T-helper 2 cell treated with Interferon-gamma antibody and Interleukin-4, amounts not matched to agents 5 μg/mL and 100 μg/mL, for 36 hours (primary cell): ENCODE data around the gene ORC4.

Experiments used
- DNase-seq: peaks from one replicate; pipeline ENCODE4 v3.0.0; 2021; ENCODE audit warnings: low spot score
- H3K27ac Mint-ChIP-seq: one replicate; pipeline ENCODE4 v1.8.0; 2021; ENCODE audit warnings: mild to moderate bottlenecking, mixed read lengths
- H3K27me3 Mint-ChIP-seq: one replicate; pipeline ENCODE4 v1.8.0; 2021; ENCODE audit warnings: low read depth, mixed read lengths
- H3K36me3 Mint-ChIP-seq: one replicate; pipeline ENCODE4 v1.8.0; 2021; ENCODE audit warnings: low read depth, mixed read lengths
- H3K4me1 Mint-ChIP-seq: one replicate; pipeline ENCODE4 v1.8.0; 2021; ENCODE audit warnings: low read depth, mixed read lengths
- H3K4me3 Mint-ChIP-seq: one replicate; pipeline ENCODE4 v1.8.0; 2022; ENCODE audit warnings: mild to moderate bottlenecking, moderate library complexity, mixed read lengths
- H3K9me3 Mint-ChIP-seq: one replicate; pipeline ENCODE4 v1.8.0; 2021; ENCODE audit warnings: mixed read lengths

Gene ORC4

GRCh38 chr2:147937744-147938349 is 82.7 kb downstream of the ORC4 start:
- H3K36me3 Mint-ChIP-seq = peaks cover 12% of the 10 kb centered on the region
- H3K27me3 Mint-ChIP-seq = no peaks in the 10 kb centered on the region
- no peak for DNase-seq
- H3K4me3 Mint-ChIP-seq = no peak overlapping the region
- H3K9me3 Mint-ChIP-seq = no peaks in the 10 kb centered on the region
- H3K4me1 Mint-ChIP-seq = no peaks in the 10 kb centered on the region
- H3K27ac Mint-ChIP-seq = no peak overlapping the region

- peaks cover 12% of the 10 kb centered on the region for H3K36me3 Mint-ChIP-seq
- no peak overlapping the region for H3K4me3 Mint-ChIP-seq
- H3K27ac Mint-ChIP-seq = no peak overlapping the region
- H3K9me3 Mint-ChIP-seq = no peaks in the 10 kb centered on the region
- DNase-seq = no peak
- no peaks in the 10 kb centered on the region for H3K4me1 Mint-ChIP-seq
- no peaks in the 10 kb centered on the region for H3K27me3 Mint-ChIP-seq
Observed at GRCh38 chr2:147934881-147935620, 85.5 kb downstream of the ORC4 start.

- Mint-ChIP-seq H3K27ac (no peak overlapping the region), H3K4me3 (no peak overlapping the region), H3K36me3 (peaks cover 12% of the 10 kb centered on the region), H3K9me3 (no peaks in the 10 kb centered on the region), H3K27me3 (no peaks in the 10 kb centered on the region), H3K4me1 (no peaks in the 10 kb centered on the region)
- DNase-seq = no peak
Observed at GRCh38 chr2:147933931-147934330, 86.6 kb downstream of the ORC4 start.

GRCh38 chr2:147927053-147927588 is 93.4 kb downstream of the ORC4 start:
- Mint-ChIP-seq H3K36me3 (peaks cover 3% of the 10 kb centered on the region), H3K4me3 (no peak overlapping the region), H3K4me1 (no peaks in the 10 kb centered on the region), H3K9me3 (no peaks in the 10 kb centered on the region), H3K27ac (no peak overlapping the region), H3K27me3 (no peaks in the 10 kb centered on the region)
- DNase-seq = no peak

- H3K27me3 Mint-ChIP-seq = no peaks in the 10 kb centered on the region
- DNase-seq = no peak
- H3K27ac Mint-ChIP-seq = no peak overlapping the region
- H3K9me3 Mint-ChIP-seq = no peaks in the 10 kb centered on the region
- H3K36me3 Mint-ChIP-seq = peaks cover 1% of the 10 kb centered on the region
- no peaks in the 10 kb centered on the region for H3K4me1 Mint-ChIP-seq
- no peak overlapping the region for H3K4me3 Mint-ChIP-seq
Observed at GRCh38 chr2:147925886-147926285, 94.7 kb downstream of the ORC4 start.

GRCh38 chr2:147924647-147925046 is 95.9 kb downstream of the ORC4 start:
- Mint-ChIP-seq H3K36me3 (peaks cover 1% of the 10 kb centered on the region), H3K4me3 (no peak overlapping the region), H3K27me3 (no peaks in the 10 kb centered on the region), H3K4me1 (no peaks in the 10 kb centered on the region), H3K9me3 (no peaks in the 10 kb centered on the region), H3K27ac (no peak overlapping the region)
- no peak for DNase-seq

- no peaks in the 10 kb centered on the region for H3K9me3 Mint-ChIP-seq
- H3K4me3 Mint-ChIP-seq = no peak overlapping the region
- no peaks in the 10 kb centered on the region for H3K27me3 Mint-ChIP-seq
- H3K4me1 Mint-ChIP-seq = no peaks in the 10 kb centered on the region
- no peak for DNase-seq
- no peak overlapping the region for H3K27ac Mint-ChIP-seq
- peaks cover 1% of the 10 kb centered on the region for H3K36me3 Mint-ChIP-seq
Observed at GRCh38 chr2:147923846-147924245, 96.7 kb downstream of the ORC4 start.

- no peaks in the 10 kb centered on the region for H3K9me3 Mint-ChIP-seq
- no peak overlapping the region for H3K4me3 Mint-ChIP-seq
- no peaks in the 10 kb centered on the region for H3K27me3 Mint-ChIP-seq
- no peak for DNase-seq
- H3K27ac Mint-ChIP-seq = no peak overlapping the region
- H3K36me3 Mint-ChIP-seq = no peaks in the 10 kb centered on the region
- no peaks in the 10 kb centered on the region for H3K4me1 Mint-ChIP-seq
Observed at GRCh38 chr2:147917161-147917560, 103.4 kb downstream of the ORC4 start.

- no peaks in the 10 kb centered on the region for H3K27me3 Mint-ChIP-seq
- H3K36me3 Mint-ChIP-seq = no peaks in the 10 kb centered on the region
- H3K27ac Mint-ChIP-seq = no peak overlapping the region
- H3K9me3 Mint-ChIP-seq = no peaks in the 10 kb centered on the region
- H3K4me3 Mint-ChIP-seq = no peak overlapping the region
- DNase-seq = no peak
- no peaks in the 10 kb centered on the region for H3K4me1 Mint-ChIP-seq
Observed at GRCh38 chr2:147916723-147917122, 103.8 kb downstream of the ORC4 start.

GRCh38 chr2:147916067-147916466 is 104.5 kb downstream of the ORC4 start:
- Mint-ChIP-seq H3K4me3 (no peak overlapping the region), H3K4me1 (no peaks in the 10 kb centered on the region), H3K36me3 (no peaks in the 10 kb centered on the region), H3K27ac (no peak overlapping the region), H3K27me3 (no peaks in the 10 kb centered on the region), H3K9me3 (no peaks in the 10 kb centered on the region)
- no peak for DNase-seq

GRCh38 chr2:147913701-147914480 is 106.6 kb downstream of the ORC4 start:
- H3K4me1 Mint-ChIP-seq = peaks cover 2% of the 10 kb centered on the region
- no peaks in the 10 kb centered on the region for H3K27me3 Mint-ChIP-seq
- no peak overlapping the region for H3K4me3 Mint-ChIP-seq
- no peaks in the 10 kb centered on the region for H3K36me3 Mint-ChIP-seq
- no peak for DNase-seq
- no peaks in the 10 kb centered on the region for H3K9me3 Mint-ChIP-seq
- H3K27ac Mint-ChIP-seq = no peak overlapping the region

- no peaks in the 10 kb centered on the region for H3K36me3 Mint-ChIP-seq
Observed at GRCh38 chr2:147910990-147911473, 109.5 kb downstream of the ORC4 start.

GRCh38 chr2:147909178-147909577 is 111.4 kb downstream of the ORC4 start:
- H3K4me1 Mint-ChIP-seq = peaks cover 2% of the 10 kb centered on the region
- no peak overlapping the region for H3K27ac Mint-ChIP-seq
- H3K4me3 Mint-ChIP-seq = no peak overlapping the region
- DNase-seq = no peak
- no peaks in the 10 kb centered on the region for H3K9me3 Mint-ChIP-seq
- H3K27me3 Mint-ChIP-seq = no peaks in the 10 kb centered on the region
- no peaks in the 10 kb centered on the region for H3K36me3 Mint-ChIP-seq

More at GRCh38 chr2:147910990-147911473, 109.5 kb downstream of the ORC4 start:
- H3K4me3 Mint-ChIP-seq = no peak overlapping the region
- no peak overlapping the region for H3K27ac Mint-ChIP-seq
- H3K27me3 Mint-ChIP-seq = no peaks in the 10 kb centered on the region
- peaks cover 2% of the 10 kb centered on the region for H3K4me1 Mint-ChIP-seq
- H3K9me3 Mint-ChIP-seq = no peaks in the 10 kb centered on the region
- DNase-seq = no peak

GRCh38 chr2:147904051-147904450 is 116.5 kb downstream of the ORC4 start:
- Mint-ChIP-seq H3K27ac (no peak overlapping the region), H3K4me3 (no peak overlapping the region), H3K27me3 (peaks cover 6% of the 10 kb centered on the region), H3K36me3 (no peaks in the 10 kb centered on the region), H3K4me1 (no peaks in the 10 kb centered on the region), H3K9me3 (no peaks in the 10 kb centered on the region)
- DNase-seq = no peak
